Measurements from ENCODE around the gene EVI5. TPM values are rescaled to one million over a fixed set of nuclear protein-coding genes. Genes with fewer than 3 reads are reported as not detected.

The EVI5 gene
- total RNA-seq, 1 donor from 2014 or later, result 80.4 TPM

GRCh38 chr1:92466683-92467352, 318.1 kb downstream of the EVI5 start:
- Histone ChIP-seq H3K27ac (ENCODE audit: low read depth, low read length) (no peak overlapping the region), H3K4me3 (ENCODE audit: insufficient read depth, low read depth, low read length) (no peak overlapping the region), H3K79me2 (ENCODE audit: insufficient read depth, low read length) (no peaks in the 10 kb centered on the region), H3K9me3 (ENCODE audit: insufficient read depth, low read depth, low read length) (no peaks in the 10 kb centered on the region), H4K20me1 (ENCODE audit: insufficient read depth, low read length) (no peaks in the 10 kb centered on the region), H3K36me3 (ENCODE audit: insufficient read depth, low read length) (no peaks in the 10 kb centered on the region), H3K9ac (ENCODE audit: low read length) (no peak overlapping the region), H3K4me2 (ENCODE audit: low read length) (no peak overlapping the region), H2AFZ (ENCODE audit: low read depth, low read length) (no peak overlapping the region), H3K27me3 (ENCODE audit: insufficient read depth, low read length) (no peaks in the 10 kb centered on the region), H3K4me1 (ENCODE audit: insufficient read depth, low read length) (no peaks in the 10 kb centered on the region)
- no peak for TF ChIP-seq CTCF (IDR thresholded peaks at IDR 0.05; ENCODE audit: insufficient read depth, low read depth, low read length)
- TF ChIP-seq EZH2 (IDR thresholded peaks at IDR 0.05; ENCODE audit: insufficient read depth, low read length), result no peak
- Mint-ChIP-seq H3K4me3 (ENCODE audit: unreplicated experiment) (no peak overlapping the region), H3K27ac (ENCODE audit: unreplicated experiment) (no peak overlapping the region), H3K36me3 (ENCODE audit: low read depth, unreplicated experiment) (no peaks in the 10 kb centered on the region), H3K4me1 (ENCODE audit: low read depth, unreplicated experiment) (no peaks in the 10 kb centered on the region), H3K27me3 (ENCODE audit: low read depth, unreplicated experiment) (no peaks in the 10 kb centered on the region), H3K9me3 (ENCODE audit: unreplicated experiment) (no peaks in the 10 kb centered on the region)
- no peak for DNase-seq (ENCODE audit: low read depth)
- FAIRE-seq, result no peak

DNA sequence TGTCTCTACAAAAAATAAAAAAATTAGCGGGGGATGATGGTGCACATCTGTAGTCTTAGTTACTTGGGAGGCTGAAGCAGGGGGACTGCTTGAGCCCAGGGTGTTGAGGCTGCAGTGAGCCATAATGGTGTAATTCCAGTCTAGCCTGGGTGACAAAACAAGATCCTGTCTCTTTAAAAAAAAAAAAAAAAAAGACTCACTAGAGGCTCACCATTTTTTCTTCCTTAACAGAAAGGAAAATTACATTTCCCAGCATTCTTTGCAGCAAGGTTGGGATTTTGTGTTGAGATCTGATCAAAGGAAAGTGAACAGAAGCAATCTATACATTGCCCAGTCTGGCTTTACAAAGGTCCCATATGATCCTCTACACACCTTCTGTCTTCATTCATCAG, 319.7 kb downstream of the EVI5 start:
- H3K4me3 ChIP-seq (ENCODE audit: insufficient read depth, low read depth, low read length), result no peak overlapping the region
- Mint-ChIP-seq H3K36me3 (ENCODE audit: low read depth, unreplicated experiment) (no peaks in the 10 kb centered on the region), H3K27me3 (ENCODE audit: low read depth, unreplicated experiment) (no peaks in the 10 kb centered on the region), H3K27ac (ENCODE audit: unreplicated experiment) (no peak overlapping the region), H3K4me1 (ENCODE audit: low read depth, unreplicated experiment) (no peaks in the 10 kb centered on the region), H3K9me3 (ENCODE audit: unreplicated experiment) (no peaks in the 10 kb centered on the region), H3K4me3 (ENCODE audit: unreplicated experiment) (no peak overlapping the region)
- H4K20me1 ChIP-seq (ENCODE audit: insufficient read depth, low read length), result no peaks in the 10 kb centered on the region
- no peak overlapping the region for H3K4me2 ChIP-seq (ENCODE audit: low read length)
- no peaks in the 10 kb centered on the region for H3K27me3 ChIP-seq (ENCODE audit: insufficient read depth, low read length)
- FAIRE-seq (no peak), DNase-seq (ENCODE audit: low read depth) (no peak)
- H2AFZ ChIP-seq (ENCODE audit: low read depth, low read length), result no peak overlapping the region
- H3K4me1 ChIP-seq (ENCODE audit: insufficient read depth, low read length), result no peaks in the 10 kb centered on the region
- H3K27ac ChIP-seq (ENCODE audit: low read depth, low read length), result no peak overlapping the region
- no peak overlapping the region for H3K9ac ChIP-seq (ENCODE audit: low read length)
- TF ChIP-seq EZH2 (IDR thresholded peaks at IDR 0.05; ENCODE audit: insufficient read depth, low read length) (no peak), CTCF (IDR thresholded peaks at IDR 0.05; ENCODE audit: insufficient read depth, low read depth, low read length) (no peak)
- no peaks in the 10 kb centered on the region for H3K79me2 ChIP-seq (ENCODE audit: insufficient read depth, low read length)
- no peaks in the 10 kb centered on the region for H3K9me3 ChIP-seq (ENCODE audit: insufficient read depth, low read depth, low read length)
- no peaks in the 10 kb centered on the region for H3K36me3 ChIP-seq (ENCODE audit: insufficient read depth, low read length)

GRCh38 chr1:92464588-92465255, 320.2 kb downstream of the EVI5 start:
- H3K4me3 ChIP-seq (ENCODE audit: insufficient read depth, low read depth, low read length), result no peak overlapping the region

More at GRCh38 chr1:92464588-92465255, 320.2 kb downstream of the EVI5 start:
- Mint-ChIP-seq H3K27me3 (ENCODE audit: low read depth, unreplicated experiment) (no peaks in the 10 kb centered on the region), H3K4me3 (ENCODE audit: unreplicated experiment) (no peak overlapping the region), H3K4me1 (ENCODE audit: low read depth, unreplicated experiment) (no peaks in the 10 kb centered on the region), H3K9me3 (ENCODE audit: unreplicated experiment) (no peaks in the 10 kb centered on the region), H3K36me3 (ENCODE audit: low read depth, unreplicated experiment) (no peaks in the 10 kb centered on the region), H3K27ac (ENCODE audit: unreplicated experiment) (no peak overlapping the region)
- Histone ChIP-seq H2AFZ (ENCODE audit: low read depth, low read length) (no peak overlapping the region), H3K79me2 (ENCODE audit: insufficient read depth, low read length) (no peaks in the 10 kb centered on the region), H3K36me3 (ENCODE audit: insufficient read depth, low read length) (no peaks in the 10 kb centered on the region), H3K9me3 (ENCODE audit: insufficient read depth, low read depth, low read length) (no peaks in the 10 kb centered on the region), H3K27me3 (ENCODE audit: insufficient read depth, low read length) (no peaks in the 10 kb centered on the region), H4K20me1 (ENCODE audit: insufficient read depth, low read length) (no peaks in the 10 kb centered on the region), H3K4me1 (ENCODE audit: insufficient read depth, low read length) (no peaks in the 10 kb centered on the region), H3K9ac (ENCODE audit: low read length) (no peak overlapping the region), H3K27ac (ENCODE audit: low read depth, low read length) (no peak overlapping the region), H3K4me2 (ENCODE audit: low read length) (no peak overlapping the region)
- no peak for DNase-seq (ENCODE audit: low read depth)
- TF ChIP-seq CTCF (IDR thresholded peaks at IDR 0.05; ENCODE audit: insufficient read depth, low read depth, low read length), result no peak
- TF ChIP-seq EZH2 (IDR thresholded peaks at IDR 0.05; ENCODE audit: insufficient read depth, low read length), result no peak
- FAIRE-seq, result no peak
